GM20000 (cell line): ENCODE data around the gene HS3ST4.

Experiments used
- DNase-seq: peaks from one replicate; pipeline ENCODE4 v3.0.0; 2012; ENCODE audit warnings: low spot score
- TF ChIP-seq, protein P1 (sequence below): IDR thresholded peaks from 2 replicates; pipeline ENCODE4 v1.5.1; 2012; ENCODE audit warnings: mild to moderate bottlenecking, control low read depth; ENCODE audit errors: extremely low read depth, missing control alignments

Gene HS3ST4

DNA sequence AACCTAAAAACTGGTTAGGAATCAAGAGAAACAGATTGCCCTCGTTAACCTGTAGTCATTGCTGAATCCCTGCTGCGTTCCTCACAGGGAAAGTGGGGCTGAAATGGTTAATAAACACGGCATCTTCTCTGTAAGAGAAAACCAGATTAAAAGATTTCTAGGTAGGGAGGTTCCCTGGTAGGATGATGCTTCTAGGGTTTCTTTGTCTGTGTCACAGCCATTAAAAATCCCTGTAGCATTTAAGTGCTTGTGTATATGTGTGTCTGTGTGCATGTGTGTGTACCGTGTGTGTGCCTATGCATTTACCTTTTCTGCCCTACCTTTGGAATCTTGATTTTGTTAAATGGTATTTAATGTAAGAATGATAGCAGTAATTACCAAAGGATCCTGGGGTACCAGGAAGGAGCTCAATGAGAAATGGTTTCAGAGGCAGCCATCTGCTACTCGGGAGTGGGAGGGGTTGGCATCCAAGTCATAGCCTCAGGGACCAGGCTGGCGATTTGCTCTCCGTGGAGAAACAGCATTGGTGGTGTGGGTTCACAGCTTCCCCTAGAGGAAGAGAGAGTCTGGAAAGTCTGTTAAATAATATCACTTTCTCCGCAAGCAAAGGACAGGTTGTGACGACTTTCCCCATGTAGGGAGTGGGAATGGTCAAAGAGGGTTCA, 177.1 kb downstream of the HS3ST4 start:
- TF ChIP-seq, protein P1, sequence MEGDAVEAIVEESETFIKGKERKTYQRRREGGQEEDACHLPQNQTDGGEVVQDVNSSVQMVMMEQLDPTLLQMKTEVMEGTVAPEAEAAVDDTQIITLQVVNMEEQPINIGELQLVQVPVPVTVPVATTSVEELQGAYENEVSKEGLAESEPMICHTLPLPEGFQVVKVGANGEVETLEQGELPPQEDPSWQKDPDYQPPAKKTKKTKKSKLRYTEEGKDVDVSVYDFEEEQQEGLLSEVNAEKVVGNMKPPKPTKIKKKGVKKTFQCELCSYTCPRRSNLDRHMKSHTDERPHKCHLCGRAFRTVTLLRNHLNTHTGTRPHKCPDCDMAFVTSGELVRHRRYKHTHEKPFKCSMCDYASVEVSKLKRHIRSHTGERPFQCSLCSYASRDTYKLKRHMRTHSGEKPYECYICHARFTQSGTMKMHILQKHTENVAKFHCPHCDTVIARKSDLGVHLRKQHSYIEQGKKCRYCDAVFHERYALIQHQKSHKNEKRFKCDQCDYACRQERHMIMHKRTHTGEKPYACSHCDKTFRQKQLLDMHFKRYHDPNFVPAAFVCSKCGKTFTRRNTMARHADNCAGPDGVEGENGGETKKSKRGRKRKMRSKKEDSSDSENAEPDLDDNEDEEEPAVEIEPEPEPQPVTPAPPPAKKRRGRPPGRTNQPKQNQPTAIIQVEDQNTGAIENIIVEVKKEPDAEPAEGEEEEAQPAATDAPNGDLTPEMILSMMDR, result no peak

DNA sequence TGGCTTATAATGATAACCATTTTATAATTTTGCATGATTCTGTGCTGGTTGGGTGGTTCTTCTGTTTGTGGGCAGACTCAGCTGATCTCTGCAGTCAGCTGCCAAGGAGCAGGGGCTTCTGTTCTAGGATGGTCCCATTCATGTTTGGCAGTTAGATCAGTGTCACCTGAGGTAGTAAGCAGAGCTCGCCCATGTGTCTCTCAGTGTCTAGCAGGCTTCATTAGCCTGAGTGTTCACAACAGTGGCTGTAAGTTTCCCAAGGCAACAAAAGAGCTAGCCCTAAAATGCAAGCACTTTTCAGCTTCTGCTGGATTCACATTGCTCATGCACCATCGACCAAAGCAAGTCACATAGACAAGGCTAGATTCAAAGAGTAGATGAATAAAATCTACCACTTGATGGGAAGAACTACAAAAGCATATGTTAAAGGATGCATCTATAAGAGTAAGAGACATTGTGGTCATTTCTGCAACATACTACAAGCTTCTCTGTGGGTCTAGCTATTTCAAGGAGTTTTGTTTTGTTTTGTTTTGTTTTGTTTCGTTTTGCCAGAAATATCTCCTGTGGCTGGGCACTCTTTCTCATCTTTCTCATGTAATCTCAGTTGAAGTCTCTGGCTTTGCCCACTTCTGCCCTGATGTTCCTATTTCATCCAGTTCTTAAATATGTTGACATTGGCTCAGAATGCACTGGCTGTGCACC, 180.8 kb downstream of the HS3ST4 start:
- TF ChIP-seq, protein P1, result no peak
- DNase-seq, result no peak

More for the DNA sequence above, 177.1 kb downstream of the HS3ST4 start:
- no peak for DNase-seq

DNA sequence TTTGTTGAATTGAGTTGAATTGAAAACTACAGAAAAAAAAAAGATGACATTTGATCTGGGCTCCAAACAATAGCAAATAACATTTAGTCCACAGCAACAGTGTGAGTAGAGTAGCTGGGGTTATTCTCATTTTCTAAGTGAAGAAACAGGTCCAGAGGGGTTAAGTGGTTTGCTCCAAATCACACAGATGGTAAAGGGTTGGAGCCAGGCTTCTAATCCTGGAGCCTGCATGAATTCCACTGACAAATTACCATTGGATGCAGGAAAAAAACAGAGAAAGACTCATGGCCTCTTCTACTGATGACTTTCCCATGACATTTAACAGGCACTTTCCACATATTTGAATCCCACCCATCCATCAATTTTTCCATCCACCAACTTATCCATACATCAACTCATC, 182.4 kb downstream of the HS3ST4 start:
- no peak for DNase-seq
- TF ChIP-seq, protein P1, result no peak

DNA sequence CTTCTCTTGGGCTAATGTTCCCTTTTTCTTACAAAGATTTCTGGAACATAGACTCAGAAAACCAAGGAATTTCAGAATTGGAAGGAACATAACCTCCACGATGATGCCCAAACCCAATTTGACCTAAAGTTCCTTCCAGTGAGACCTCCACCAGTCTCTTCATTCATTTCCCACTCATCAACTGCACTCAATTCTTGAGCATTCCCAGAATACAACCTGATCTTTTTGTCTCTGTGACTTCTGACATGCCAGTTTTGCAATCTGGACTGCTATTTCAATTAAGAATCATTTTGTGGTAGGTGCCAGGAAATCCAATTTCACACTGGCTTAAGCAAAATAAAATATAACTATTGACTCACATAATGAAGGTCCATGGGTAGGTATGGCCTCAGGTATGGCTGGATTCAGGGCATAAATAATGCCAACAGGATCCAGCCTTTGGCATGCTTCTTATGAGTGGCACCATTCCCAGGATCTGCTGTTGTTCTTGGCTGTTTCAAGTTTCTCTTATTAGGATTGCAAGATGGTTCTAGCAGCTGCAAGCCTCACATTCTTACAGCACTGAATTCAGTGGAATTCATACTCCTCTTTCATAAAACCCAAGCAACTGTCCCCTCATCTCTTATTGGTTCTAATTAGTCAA, 184.3 kb downstream of the HS3ST4 start:
- TF ChIP-seq, protein P1, result no peak
- no peak for DNase-seq

DNA sequence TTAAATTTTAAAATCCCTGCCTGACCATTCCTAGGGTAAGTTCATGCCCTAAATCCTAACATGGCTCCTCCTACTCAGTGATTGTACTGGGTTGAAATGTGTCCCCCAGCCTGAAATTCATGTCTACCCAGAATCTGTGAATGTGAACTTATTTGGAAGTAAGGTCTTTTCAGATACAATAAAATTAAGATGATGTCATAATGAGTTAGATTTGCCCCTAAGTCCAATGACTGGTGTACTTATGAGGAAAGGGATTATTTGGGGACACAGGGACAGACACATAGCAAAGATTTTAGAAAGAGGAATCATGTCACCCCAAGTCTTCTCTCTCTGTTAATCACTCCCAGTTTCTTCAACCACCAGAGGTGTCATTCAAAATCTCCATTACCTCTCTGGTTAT, 185.3 kb downstream of the HS3ST4 start:
- TF ChIP-seq, protein P1, result no peak
- DNase-seq, result no peak

DNA sequence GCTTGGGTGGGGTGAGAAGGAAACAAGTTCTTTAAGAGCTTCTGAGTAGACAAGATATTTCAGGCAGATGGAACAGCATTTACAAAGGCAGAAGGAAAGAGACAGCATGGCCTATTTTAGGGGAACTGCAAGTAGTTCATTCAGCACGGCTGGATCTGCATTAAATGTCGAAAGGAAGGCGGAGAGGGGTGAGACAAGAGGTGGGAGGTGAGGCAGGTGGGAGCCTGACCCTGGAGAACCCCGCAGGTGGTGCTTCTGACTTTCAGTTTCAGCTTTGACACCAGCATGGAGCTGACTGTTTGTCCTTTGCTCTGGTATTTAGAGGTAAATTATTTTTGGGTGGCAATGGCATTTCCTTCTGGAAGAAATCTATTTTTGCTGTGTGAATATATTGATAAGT, 194.8 kb downstream of the HS3ST4 start:
- DNase-seq, result no peak
- TF ChIP-seq, protein P1, result no peak

DNA sequence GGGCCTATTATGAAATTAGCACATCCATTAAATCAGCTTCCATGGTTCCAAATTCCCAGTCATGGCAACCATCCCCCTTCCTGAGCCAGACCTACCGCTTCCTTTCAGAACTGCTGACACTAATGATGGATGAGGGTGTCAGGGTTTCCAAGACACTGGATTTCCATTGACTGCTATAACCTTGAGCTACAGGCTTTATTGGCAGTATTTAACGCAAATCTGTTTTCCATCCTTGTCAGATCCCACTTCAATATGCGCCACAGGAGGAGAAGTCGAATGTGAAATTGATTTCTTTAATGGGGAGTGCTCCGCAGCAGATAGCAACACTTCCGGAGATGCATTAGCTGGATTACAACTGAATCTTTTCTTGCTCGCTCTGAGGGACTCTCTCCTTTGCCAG, 197.1 kb downstream of the HS3ST4 start:
- TF ChIP-seq, protein P1, result no peak
- DNase-seq, result no peak
